SK-N-SH (cell line): ENCODE measurements around the gene FIZ1. TPM values are rescaled to one million over a fixed set of nuclear protein-coding genes. Genes with fewer than 3 reads are reported as not detected.

Experiments used
- CTCF ChIA-PET: fragments of 300-600, 350-600 bp; formaldehyde crosslinking; extraction: SDS; loops from one replicate; lab custom pipeline; 2021; lab: Yijun Ruan, JAX
- POLR2A ChIA-PET: fragments of 350-600 bp; sonication (Branson Sonifier 250); formaldehyde crosslinking; extraction: SDS; loops from one replicate; lab custom pipeline; 2020; ENCODE audit warnings: antibody characterized with exemption, inconsistent platforms; lab: Yijun Ruan, JAX
- DNase-seq: peaks from one replicate; pipeline ENCODE4 v3.0.0; 2012
- H2AFZ ChIP-seq: fragments of 200-600 bp; sonication (generic); 2 replicates; pipeline ENCODE4 v1.8.1; 2016; ENCODE audit warnings: antibody characterized with exemption, mild to moderate bottlenecking, low read depth
- H3F3A ChIP-seq: fragments of 200-600 bp; sonication (generic); replicated peaks from 2 replicates; pipeline ENCODE3; 2016; ENCODE audit warnings: antibody characterized with exemption, mild to moderate bottlenecking; ENCODE audit not compliant: insufficient read depth
- H3K27ac ChIP-seq, 2 experiments: fragments of 200-500 bp in 1 of 2; fragments of 200-600 bp in 1 of 2; sonication (Bioruptor generic) in 1 of 2; sonication (generic), shearing (Covaris generic) in 1 of 2; 2 replicates each; pipeline versions ENCODE4 v1.5.1 to v1.6.1; 2014 to 2016; ENCODE audit warnings: low read depth in 2 of 2, inconsistent platforms in 1 of 2, low read length in 1 of 2, mild to moderate bottlenecking in 1 of 2, mixed read lengths in 1 of 2
- H3K27me3 ChIP-seq: fragments of 200-600 bp; sonication (generic), shearing (Covaris generic); 2 replicates; pipeline ENCODE4 v1.6.1; 2016; ENCODE audit warnings: mixed run types; ENCODE audit not compliant: insufficient read depth
- H3K36me3 ChIP-seq, 2 experiments: fragments of 200-500 bp in 1 of 2; fragments of 200-600 bp in 1 of 2; sonication (Bioruptor generic) in 1 of 2; sonication (generic) in 1 of 2; replicated peaks in 1 of 2; 2 replicates each; pipeline versions ENCODE3 to v1.5.1; 2014 to 2016; ENCODE audit warnings: low read length in 1 of 2, mild to moderate bottlenecking in 1 of 2; ENCODE audit not compliant: insufficient read depth in 2 of 2, control insufficient read depth in 1 of 2
- H3K4me1 ChIP-seq, 2 experiments: fragments of 200-500 bp in 1 of 2; fragments of 200-600 bp in 1 of 2; sonication (Bioruptor generic) in 1 of 2; sonication (generic), shearing (Covaris generic) in 1 of 2; 2 replicates each; pipeline versions ENCODE4 v1.5.1 to v1.6.1; 2014 to 2016; ENCODE audit warnings: low read depth in 1 of 2, low read length in 1 of 2, mixed run types in 1 of 2; ENCODE audit not compliant: insufficient read depth in 2 of 2, control insufficient read depth in 1 of 2
- H3K4me2 ChIP-seq: fragments of 200-600 bp; sonication (generic), shearing (Covaris generic); 2 replicates; pipeline ENCODE4 v1.6.1; 2017; ENCODE audit warnings: mixed run types
- H3K4me3 ChIP-seq, 2 experiments: fragments of 200-500 bp in 1 of 2; fragments of 200-600 bp in 1 of 2; sonication (Bioruptor generic) in 1 of 2; sonication (generic), shearing (Covaris generic) in 1 of 2; 2 replicates each; pipeline versions ENCODE4 v1.5.1 to v1.8.1; 2014 to 2016; ENCODE audit warnings: low read depth in 2 of 2, inconsistent platforms in 1 of 2, low read length in 1 of 2, mild to moderate bottlenecking in 1 of 2, mixed read lengths in 1 of 2, moderate library complexity in 1 of 2
- H3K79me2 ChIP-seq: fragments of 200-600 bp; sonication (generic); 2 replicates; pipeline ENCODE4 v1.8.1; 2017; ENCODE audit warnings: mild to moderate bottlenecking; ENCODE audit not compliant: insufficient read depth
- H3K9ac ChIP-seq: fragments of 200-600 bp; sonication (generic); 2 replicates; pipeline ENCODE4 v1.6.1; 2017; ENCODE audit warnings: mixed run types
- H3K9me2 ChIP-seq: fragments of 200-600 bp; sonication (generic); 2 replicates; pipeline ENCODE4 v1.6.1; 2017; ENCODE audit warnings: mixed run types
- H3K9me3 ChIP-seq: fragments of 200-600 bp; sonication (generic); 2 replicates; pipeline ENCODE4 v1.6.1; 2017; ENCODE audit warnings: mixed run types, mild to moderate bottlenecking, moderate library complexity
- H4K20me1 ChIP-seq: fragments of 200-600 bp; sonication (generic); 2 replicates; pipeline ENCODE4 v1.6.1; 2017; ENCODE audit warnings: mild to moderate bottlenecking, mixed run types; ENCODE audit not compliant: insufficient read depth
- CTCF ChIP-seq: fragments of 200-600 bp; sonication (generic); IDR thresholded peaks from 2 replicates; pipeline ENCODE4 v1.6.1; 2017; ENCODE audit warnings: antibody characterized with exemption, mild to moderate bottlenecking, moderate library complexity
- ELF1 ChIP-seq: IDR thresholded peaks from 2 replicates; pipeline ENCODE4 v1.4.0; 2012
- EP300 ChIP-seq, 2 experiments: IDR thresholded peaks; 2 replicates each; pipeline versions ENCODE4 v1.4.0 to v1.6.1; 2012; ENCODE audit warnings: borderline replicate concordance in 1 of 2, low read depth in 1 of 2, low read length in 1 of 2
- IRF3 ChIP-seq: fragments of 150-350 bp; IDR thresholded peaks from 2 replicates; pipeline ENCODE4 v1.6.1; 2016; ENCODE audit warnings: mild to moderate bottlenecking, low read depth, low read length
- MEF2A ChIP-seq: IDR thresholded peaks from 2 replicates; pipeline ENCODE4 v1.4.0; 2012; ENCODE audit warnings: low read depth, borderline replicate concordance
- MXI1 ChIP-seq: IDR thresholded peaks from 2 replicates; pipeline ENCODE4 v1.6.1; 2012; ENCODE audit warnings: mild to moderate bottlenecking, low read depth, low read length, improper control_type of control experiment
- NRF1 ChIP-seq: IDR thresholded peaks from 2 replicates; pipeline ENCODE4 v1.6.1; 2012; ENCODE audit warnings: low read depth, mild to moderate bottlenecking, low read length
- POLR2AphosphoS5 ChIP-seq: IDR thresholded peaks from 2 replicates; pipeline ENCODE4 v1.6.1; 2012; ENCODE audit warnings: low read depth, low read length
- RAD21 ChIP-seq: IDR thresholded peaks from 2 replicates; pipeline ENCODE4 v1.6.1; 2012; ENCODE audit warnings: mild to moderate bottlenecking, low read length
- RCOR1 ChIP-seq: fragments of 150-350 bp; IDR thresholded peaks from 2 replicates; pipeline ENCODE4 v1.6.1; 2017; ENCODE audit warnings: antibody characterized with exemption, low read length
- SIN3A ChIP-seq: IDR thresholded peaks from 2 replicates; pipeline ENCODE4 v1.6.1; 2012; ENCODE audit warnings: low read depth, mild to moderate bottlenecking, low read length, moderate library complexity, borderline replicate concordance
- TAF1 ChIP-seq: IDR thresholded peaks from 2 replicates; pipeline ENCODE4 v1.6.1; 2012; ENCODE audit warnings: low read depth, mild to moderate bottlenecking, low read length, moderate library complexity, borderline replicate concordance
- YY1 ChIP-seq: IDR thresholded peaks from 2 replicates; pipeline ENCODE4 v1.4.0; 2012; ENCODE audit warnings: low read depth, mild to moderate bottlenecking
- WGBS: methylation state at CpG from one replicate; pipeline ENCODE4 v1.1.6; 2017; ENCODE audit warnings: low lambda C conversion rate; 5-methylcytosine and 5-hydroxymethylcytosine counted together
- polyA plus RNA-seq, 3 experiments: library from polyadenylated mRNA; depleted of rRNA; stranded (reverse); fragments of >200 nt; gene quantifications; 2 replicates each; pipeline ENCODE4 v1.2.3, GENCODE V29; 2012
- TF ChIP-seq, protein P1 (sequence below): fragments of 150-350 bp; IDR thresholded peaks from 2 replicates; pipeline ENCODE4 v1.6.1; 2017; ENCODE audit warnings: antibody characterized with exemption, low read length, low read depth, borderline replicate concordance
- TF ChIP-seq, protein P2 (sequence below): IDR thresholded peaks from 2 replicates; pipeline ENCODE4; 2012

The FIZ1 gene
- polyA plus RNA-seq, 1 of the 3 experiments (the other 2 are of a cell fraction): 5.7 TPM

GRCh38 chr19:55640043-55640576, 40.8 kb upstream of the FIZ1 start (continued):
- TF ChIP-seq NRF1 (peak; percentile 58; the same call in 1 of the 2 replicates), ELF1 (no peak)
- TF ChIP-seq, protein P1, sequence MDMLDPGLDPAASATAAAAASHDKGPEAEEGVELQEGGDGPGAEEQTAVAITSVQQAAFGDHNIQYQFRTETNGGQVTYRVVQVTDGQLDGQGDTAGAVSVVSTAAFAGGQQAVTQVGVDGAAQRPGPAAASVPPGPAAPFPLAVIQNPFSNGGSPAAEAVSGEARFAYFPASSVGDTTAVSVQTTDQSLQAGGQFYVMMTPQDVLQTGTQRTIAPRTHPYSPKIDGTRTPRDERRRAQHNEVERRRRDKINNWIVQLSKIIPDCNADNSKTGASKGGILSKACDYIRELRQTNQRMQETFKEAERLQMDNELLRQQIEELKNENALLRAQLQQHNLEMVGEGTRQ: peak; percentile 32; the same call in 1 of the 2 replicates

DNA sequence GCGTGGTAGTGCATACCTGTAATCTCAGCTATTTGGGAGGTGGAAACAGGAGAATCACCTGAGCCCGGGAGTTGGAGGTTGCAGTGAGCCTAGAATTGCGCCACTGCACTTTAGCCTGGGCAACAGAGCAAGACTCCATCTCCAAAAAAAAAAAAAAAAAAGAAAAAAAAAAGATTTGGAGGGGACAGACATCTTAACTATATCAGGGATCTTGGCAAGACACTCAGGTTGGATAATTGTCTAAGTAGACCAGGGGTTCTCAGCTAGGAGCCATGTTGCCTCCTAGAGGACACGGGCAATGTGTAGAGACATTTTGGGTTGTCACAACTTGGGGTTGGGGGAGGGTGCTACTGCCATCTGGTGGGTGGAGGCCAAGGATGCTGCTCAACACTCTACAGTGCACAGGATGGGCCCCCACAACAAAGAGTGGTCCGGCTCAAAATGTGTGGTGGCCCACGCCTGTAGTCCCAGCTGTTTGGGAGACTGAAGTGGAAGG, 39.6 kb upstream of the FIZ1 start:
- TF ChIP-seq CTCF: peak; percentile 64
- TF ChIP-seq TAF1: 0 out of 2 replicates have a peak, but pooled peaks have one; percentile 4
- TF ChIP-seq YY1: 0 out of 2 replicates have a peak, but pooled peaks have one; percentile 44
- TF ChIP-seq ELF1: no peak
- TF ChIP-seq EP300 (IDR thresholded peaks at IDR 0.05; ENCODE audit: borderline replicate concordance in 1 of 2, low read depth in 1 of 2, low read length in 1 of 2): no peak
- peak; percentile 52 for DNase-seq
- WGBS: 91% methylated on average over 6 of the region's 6 CpGs
- Histone ChIP-seq H3K4me2 (no peak overlapping the region), H3K9me2 (no peaks in the 10 kb centered on the region), H3K36me3 (peaks cover 0 to 6% of the 10 kb centered on the region in 2 experiments), H3K4me3 (peak overlapping the region in 1 of 2 experiments; percentile 35; a peak in 1 of 4 replicates), H3K27me3 (no peaks in the 10 kb centered on the region), H3K27ac (no peak overlapping the region), H3F3A (peaks cover 26% of the 10 kb centered on the region), H3K9ac (no peak overlapping the region), H4K20me1 (no peaks in the 10 kb centered on the region), H3K4me1 (peaks cover 15 to 37% of the 10 kb centered on the region in 2 experiments; a peak in 1 of 4 replicates), H2AFZ (no peak overlapping the region), H3K9me3 (no peaks in the 10 kb centered on the region), H3K79me2 (peaks cover 86% of the 10 kb centered on the region)
- ChIA-PET CTCF (interaction anchor here (1.0 to 5.0 kb wide), 7 partner anchors 12 to 461 kb away, joined by 3 to 28 read pairs (median 5); partner anchors contain the start of gene ZNF784), POLR2A (interaction anchor here (0.7 kb wide), 1 partner anchor 16 kb away, joined by 3 read pairs; no protein-coding TSS in a partner anchor)

DNA sequence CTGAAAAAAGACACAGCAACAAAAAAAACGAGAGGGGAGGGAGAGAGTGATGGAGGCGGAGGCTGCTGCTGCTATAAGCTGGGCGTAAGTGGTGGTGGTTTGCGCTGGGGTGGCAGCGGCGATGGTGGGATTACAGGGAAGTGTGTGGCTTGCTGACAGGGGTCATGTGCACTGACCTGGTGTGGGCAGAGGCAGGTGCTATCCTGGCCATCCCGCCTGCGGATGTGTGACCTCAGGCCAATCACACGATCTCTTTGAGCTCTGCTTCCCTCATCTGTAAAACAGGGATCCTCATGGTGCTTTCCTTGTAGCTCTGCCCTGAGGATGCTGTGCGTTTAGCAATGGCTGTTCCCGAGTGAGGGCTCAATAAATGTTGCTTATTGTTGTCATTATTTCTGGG, 38.2 kb upstream of the FIZ1 start:
- H3F3A ChIP-seq: peaks cover 36% of the 10 kb centered on the region
- H3K27ac ChIP-seq: no peak overlapping the region
- H4K20me1 ChIP-seq: no peaks in the 10 kb centered on the region
- H2AFZ ChIP-seq: no peak overlapping the region
- no peak overlapping the region for H3K4me3 ChIP-seq
- peak; percentile 1 for DNase-seq
- H3K9ac ChIP-seq: no peak overlapping the region
- H3K4me2 ChIP-seq: peak overlapping the region; percentile 15; the same call in 1 of the 2 replicates
- WGBS: 76% methylated on average over 11 of the region's 11 CpGs
- H3K79me2 ChIP-seq: peaks cover 72% of the 10 kb centered on the region
- ChIA-PET POLR2A (interaction anchor here (1.6 kb wide), 1 partner anchor 13 kb away, joined by 4 read pairs; the partner anchor contains the start of gene ZNF784), CTCF (interaction anchor here (0.8 to 5.0 kb wide), 5 partner anchors 10 to 548 kb away, joined by 3 to 28 read pairs (median 6); partner anchors contain the start of gene CCDC106)
- H3K36me3 ChIP-seq: peaks cover 0 to 6% of the 10 kb centered on the region in 2 experiments
- TF ChIP-seq CTCF (no peak), RAD21 (no peak), SIN3A (no peak), MXI1 (no peak), MEF2A (no peak), RCOR1 (no peak), IRF3 (no peak), POLR2AphosphoS5 (no peak), EP300 (IDR thresholded peaks at IDR 0.05; ENCODE audit: borderline replicate concordance in 1 of 2, low read depth in 1 of 2, low read length in 1 of 2) (no peak)
- TF ChIP-seq, protein P2, sequence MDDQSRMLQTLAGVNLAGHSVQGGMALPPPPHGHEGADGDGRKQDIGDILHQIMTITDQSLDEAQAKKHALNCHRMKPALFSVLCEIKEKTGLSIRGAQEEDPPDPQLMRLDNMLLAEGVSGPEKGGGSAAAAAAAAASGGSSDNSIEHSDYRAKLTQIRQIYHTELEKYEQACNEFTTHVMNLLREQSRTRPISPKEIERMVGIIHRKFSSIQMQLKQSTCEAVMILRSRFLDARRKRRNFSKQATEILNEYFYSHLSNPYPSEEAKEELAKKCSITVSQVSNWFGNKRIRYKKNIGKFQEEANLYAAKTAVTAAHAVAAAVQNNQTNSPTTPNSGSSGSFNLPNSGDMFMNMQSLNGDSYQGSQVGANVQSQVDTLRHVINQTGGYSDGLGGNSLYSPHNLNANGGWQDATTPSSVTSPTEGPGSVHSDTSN: no peak
- no peaks in the 10 kb centered on the region for H3K27me3 ChIP-seq
- no peaks in the 10 kb centered on the region for H3K9me3 ChIP-seq
- H3K9me2 ChIP-seq: no peaks in the 10 kb centered on the region
- H3K4me1 ChIP-seq: peaks cover 8 to 29% of the 10 kb centered on the region in 2 experiments; a peak in 1 of 4 replicates
